Transverse colon (tissue), 3 donors: Measurements from ENCODE around the gene GPN3.
A peak's percentile ranks its signal among the peaks of the same experiment; 100 is the strongest.

ENCODE experiments used
- CTCF ChIP-seq, 5 experiments: fragments of 200-600 bp in 3 of 5; fragments of 450-650 bp in 2 of 5; sonication (generic) in 3 of 5; IDR thresholded peaks; 1 replicate in 2 of 5; 2 replicates in 3 of 5; pipeline ENCODE4 v1.5.1; 2016 to 2017; ENCODE audit warnings: antibody characterized with exemption in 5 of 5, inconsistent platforms in 3 of 5, mild to moderate bottlenecking in 2 of 5, moderate library complexity in 1 of 5
- POLR2A ChIP-seq: fragments of 450-650 bp; IDR thresholded peaks from one replicate; pipeline ENCODE4 v1.6.1; 2016; ENCODE audit warnings: antibody characterized with exemption, mild to moderate bottlenecking, moderate library complexity

GRCh38 chr12:110468214-110469048 is at the start of gene GPN3, which contains the start of gene FAM216A:
- no peak for TF ChIP-seq CTCF (IDR thresholded peaks at IDR 0.05)
- peak; percentile 43 for TF ChIP-seq POLR2A
